GM12874 (cell line): ENCODE data around the gene MYBPH.

Source experiments
- CTCF ChIP-seq: IDR thresholded peaks from 2 replicates; pipeline ENCODE4 v1.5.1; 2011; ENCODE audit warnings: low read depth, mild to moderate bottlenecking, control low read depth, low read length, moderate library complexity; ENCODE audit not compliant: insufficient read depth

Gene MYBPH

GRCh38 chr1:203149188-203149840 is 26.3 kb downstream of the MYBPH start:
- TF ChIP-seq CTCF = no peak

- no peak for TF ChIP-seq CTCF
Measured at GRCh38 chr1:203148579-203148978, 27.0 kb downstream of the MYBPH start.

- peak; percentile 61; the same call in 1 of the 2 replicates for TF ChIP-seq CTCF
Measured at GRCh38 chr1:203148127-203148526, 27.5 kb downstream of the MYBPH start.

GRCh38 chr1:203147376-203147775 is 28.2 kb downstream of the MYBPH start:
- TF ChIP-seq CTCF = no peak

GRCh38 chr1:203146537-203146936 is 29.1 kb downstream of the MYBPH start:
- TF ChIP-seq CTCF = no peak

- TF ChIP-seq CTCF = no peak
Measured at GRCh38 chr1:203146042-203146369, 29.6 kb downstream of the MYBPH start.

- no peak for TF ChIP-seq CTCF
Measured at GRCh38 chr1:203145321-203146041, 30.1 kb downstream of the MYBPH start.
